NOMO-1 (cell line): ENCODE data around the gene NUP50.

Source experiments
- DNase-seq, 2 experiments: peaks; one replicate each; lab custom pipeline; 2025; ENCODE audit not compliant: unreplicated experiment in 2 of 2; lab: John Stamatoyannopoulos, UW

Gene NUP50

GRCh38 chr22:45226503-45227186, 62.9 kb downstream of the NUP50 start:
- DNase-seq = peak; percentile 86 to 87

GRCh38 chr22:45227645-45228400, 64.1 kb downstream of the NUP50 start:
- DNase-seq = peak in 1 of 2 experiments; percentile 26

- peak; percentile 48 to 54 for DNase-seq
These were observed 64.7 kb downstream of the NUP50 start for GRCh38 chr22:45228401-45228754.

GRCh38 chr22:45229181-45229580, 65.5 kb downstream of the NUP50 start:
- no peak for DNase-seq

- DNase-seq = peak in 1 of 2 experiments; percentile 54
These were observed 66.4 kb downstream of the NUP50 start for GRCh38 chr22:45230026-45230721.

GRCh38 chr22:45231293-45231692, 67.6 kb downstream of the NUP50 start:
- DNase-seq = no peak

- no peak for DNase-seq
These were observed 69.7 kb downstream of the NUP50 start for GRCh38 chr22:45233386-45233785.

- DNase-seq = no peak
These were observed 70.1 kb downstream of the NUP50 start for GRCh38 chr22:45233827-45234226.

- DNase-seq = peak; percentile 94 to 96
These were observed 71.5 kb downstream of the NUP50 start for GRCh38 chr22:45235101-45235777.

- DNase-seq = no peak
These were observed 72.2 kb downstream of the NUP50 start for GRCh38 chr22:45235851-45236342.

GRCh38 chr22:45237065-45237990, 73.6 kb downstream of the NUP50 start:
- DNase-seq = no peak
